GM12864 (cell line): Measurements from ENCODE around the gene ARFGAP1.

Experiments used
- DNase-seq: peaks from one replicate; pipeline ENCODE4 v3.0.0-alpha.2; 2011; ENCODE audit warnings: low read depth
- H3K4me3 ChIP-seq: 2 replicates; pipeline ENCODE4 v1.5.1; 2011; ENCODE audit warnings: mild to moderate bottlenecking, low read depth, low read length, control low read depth
- TF ChIP-seq, protein P1 (sequence below): IDR thresholded peaks from 2 replicates; pipeline ENCODE4 v1.5.1; 2011; ENCODE audit warnings: low read depth, mild to moderate bottlenecking, moderate library complexity, low read length, control low read depth, inconsistent platforms; ENCODE audit errors: missing control alignments

ARFGAP1 gene

GRCh38 chr20:63286781-63287696 is 14.4 kb downstream of the ARFGAP1 start:
- TF ChIP-seq, protein P1, sequence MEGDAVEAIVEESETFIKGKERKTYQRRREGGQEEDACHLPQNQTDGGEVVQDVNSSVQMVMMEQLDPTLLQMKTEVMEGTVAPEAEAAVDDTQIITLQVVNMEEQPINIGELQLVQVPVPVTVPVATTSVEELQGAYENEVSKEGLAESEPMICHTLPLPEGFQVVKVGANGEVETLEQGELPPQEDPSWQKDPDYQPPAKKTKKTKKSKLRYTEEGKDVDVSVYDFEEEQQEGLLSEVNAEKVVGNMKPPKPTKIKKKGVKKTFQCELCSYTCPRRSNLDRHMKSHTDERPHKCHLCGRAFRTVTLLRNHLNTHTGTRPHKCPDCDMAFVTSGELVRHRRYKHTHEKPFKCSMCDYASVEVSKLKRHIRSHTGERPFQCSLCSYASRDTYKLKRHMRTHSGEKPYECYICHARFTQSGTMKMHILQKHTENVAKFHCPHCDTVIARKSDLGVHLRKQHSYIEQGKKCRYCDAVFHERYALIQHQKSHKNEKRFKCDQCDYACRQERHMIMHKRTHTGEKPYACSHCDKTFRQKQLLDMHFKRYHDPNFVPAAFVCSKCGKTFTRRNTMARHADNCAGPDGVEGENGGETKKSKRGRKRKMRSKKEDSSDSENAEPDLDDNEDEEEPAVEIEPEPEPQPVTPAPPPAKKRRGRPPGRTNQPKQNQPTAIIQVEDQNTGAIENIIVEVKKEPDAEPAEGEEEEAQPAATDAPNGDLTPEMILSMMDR: no peak
- no peak for DNase-seq

DNA sequence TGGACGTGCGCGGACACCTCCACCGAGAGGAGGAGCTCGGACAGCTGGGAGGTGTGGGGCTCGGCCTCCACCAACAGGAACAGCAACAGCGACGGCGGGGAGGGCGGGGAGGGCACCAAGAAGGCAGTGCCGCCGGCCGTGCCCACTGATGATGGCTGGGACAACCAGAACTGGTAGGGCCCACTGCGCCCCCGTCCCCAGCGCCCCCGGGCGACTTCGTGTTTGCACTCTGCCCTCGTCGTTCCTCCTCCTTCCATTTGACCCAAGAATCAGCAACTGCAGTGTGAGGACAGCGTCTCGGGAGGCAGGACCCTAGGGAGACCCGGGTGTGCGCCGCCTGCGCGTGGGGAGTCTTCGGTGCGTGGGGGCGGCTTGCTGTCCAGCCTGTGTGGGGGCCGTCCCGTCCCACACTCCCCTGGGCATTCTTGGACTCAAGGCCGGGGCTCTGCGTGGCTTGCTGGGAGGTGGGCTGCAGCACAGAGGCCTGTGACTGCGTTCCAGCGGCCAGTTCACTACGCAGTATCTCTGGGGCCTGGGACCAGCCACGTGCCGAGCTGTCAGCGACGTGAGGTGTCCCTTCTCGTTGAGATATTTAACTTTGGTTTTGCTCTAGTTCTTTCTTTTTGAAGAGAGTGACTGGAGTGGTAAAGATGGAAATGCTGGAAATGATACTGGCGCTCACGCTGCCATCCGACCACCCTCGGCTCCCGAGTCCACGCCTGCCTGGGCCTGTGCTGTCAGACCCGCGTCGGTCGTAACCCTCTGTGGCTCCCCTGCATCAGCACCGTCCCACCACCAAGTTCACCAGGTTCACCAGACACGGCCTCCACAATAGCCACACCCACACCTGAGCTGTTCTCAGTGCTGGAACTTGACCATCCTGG is 15.3 kb downstream of the ARFGAP1 start:
- DNase-seq: no peak
- TF ChIP-seq, protein P1: no peak
- no peak overlapping the region for H3K4me3 ChIP-seq

More at GRCh38 chr20:63286781-63287696, 14.4 kb downstream of the ARFGAP1 start:
- H3K4me3 ChIP-seq: no peak overlapping the region

GRCh38 chr20:63288581-63289251 is 16.1 kb downstream of the ARFGAP1 start:
- TF ChIP-seq, protein P1: no peak
- no peak for DNase-seq
- no peak overlapping the region for H3K4me3 ChIP-seq

DNA sequence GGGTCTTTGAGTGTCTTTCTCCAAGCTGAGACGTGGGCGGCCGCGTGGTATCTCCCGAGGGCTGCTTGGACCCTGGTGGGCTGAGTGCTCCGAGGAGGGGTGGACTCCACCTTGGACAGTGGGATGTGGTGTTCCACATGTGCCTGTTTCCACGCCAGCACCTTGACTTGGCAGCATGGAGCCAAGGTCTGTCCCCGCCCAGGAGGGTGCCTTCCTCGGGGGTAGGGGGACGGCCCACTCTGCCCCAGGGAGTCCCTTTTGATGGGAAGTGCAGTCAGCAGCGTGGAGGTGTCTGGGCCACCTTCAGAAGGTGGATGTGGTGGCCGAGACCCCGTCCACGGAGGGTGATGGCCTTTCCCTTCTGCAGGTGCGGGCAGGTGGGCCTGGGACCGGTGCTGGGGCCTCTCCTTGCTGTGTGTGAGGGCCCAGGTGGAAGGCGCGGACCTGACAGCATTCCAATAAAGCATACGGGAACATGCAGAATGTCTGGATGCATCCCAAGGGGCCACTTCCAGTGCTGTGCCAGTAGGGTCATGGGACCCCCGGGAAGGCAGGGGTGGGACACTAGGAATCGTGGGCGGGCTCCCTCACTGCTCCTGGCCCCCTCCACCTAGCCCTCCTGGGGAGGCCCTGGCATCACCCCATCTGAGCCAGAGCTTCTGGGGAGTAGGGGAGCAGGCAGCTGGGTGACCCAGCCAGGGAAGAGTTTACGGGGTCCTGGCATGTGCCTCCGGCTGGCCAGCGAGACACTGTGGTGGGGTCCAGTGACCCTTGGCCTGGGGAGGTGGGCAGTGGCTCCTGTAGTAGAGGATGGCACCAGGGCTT is 16.9 kb downstream of the ARFGAP1 start:
- no peak overlapping the region for H3K4me3 ChIP-seq
- TF ChIP-seq, protein P1: no peak
- no peak for DNase-seq

DNA sequence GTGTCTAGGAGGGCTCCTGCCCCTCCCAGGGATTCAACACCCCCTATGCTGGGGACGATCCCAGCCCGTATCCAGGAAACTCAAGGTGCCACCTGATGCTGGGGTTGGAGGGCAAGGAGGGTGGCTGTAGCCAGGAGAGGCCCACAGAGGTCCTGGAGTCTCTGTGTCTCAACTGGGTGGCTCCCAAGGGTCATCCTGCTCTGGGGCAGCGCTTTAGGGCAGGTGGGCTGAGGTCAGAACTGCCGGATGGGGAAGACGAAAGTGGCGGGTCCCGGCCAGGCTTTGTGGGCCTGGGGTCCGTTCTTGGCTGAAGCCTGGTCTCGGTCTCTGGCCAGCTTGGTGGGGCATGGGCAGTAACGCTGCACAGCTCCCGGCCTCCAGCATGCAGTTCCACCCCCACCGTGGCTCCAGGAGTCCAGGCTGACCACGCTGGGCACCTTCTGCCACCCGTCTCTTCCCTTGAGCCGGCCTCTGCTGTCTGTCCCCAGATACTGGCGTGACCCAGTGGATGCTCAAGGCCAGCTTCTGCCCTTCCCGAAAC is 17.6 kb downstream of the ARFGAP1 start:
- TF ChIP-seq, protein P1: no peak
- DNase-seq: no peak
- no peak overlapping the region for H3K4me3 ChIP-seq
